Measurements from ENCODE around the gene TSNAXIP1.

DNA sequence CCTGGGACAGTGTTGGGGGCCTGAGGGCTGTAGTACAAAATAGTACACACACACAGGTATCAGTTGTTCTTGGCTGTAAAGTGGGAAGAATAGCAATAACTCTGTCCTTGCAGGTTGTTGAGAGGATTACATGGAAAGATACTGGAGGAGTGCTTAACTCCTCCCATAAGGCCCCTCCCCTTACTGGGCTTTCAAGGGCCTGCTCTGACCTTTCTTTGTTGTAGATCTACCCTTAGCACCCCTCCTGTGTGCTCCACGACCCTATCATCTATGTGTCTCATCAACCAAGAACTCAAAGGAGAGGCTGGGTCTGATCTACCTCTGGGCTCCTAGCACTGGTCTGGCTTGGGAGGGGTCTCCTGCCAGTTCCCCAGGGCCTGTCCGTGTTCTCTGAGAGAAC is 57.9 kb downstream of the TSNAXIP1 start:
- TF ChIP-seq, protein P1, sequence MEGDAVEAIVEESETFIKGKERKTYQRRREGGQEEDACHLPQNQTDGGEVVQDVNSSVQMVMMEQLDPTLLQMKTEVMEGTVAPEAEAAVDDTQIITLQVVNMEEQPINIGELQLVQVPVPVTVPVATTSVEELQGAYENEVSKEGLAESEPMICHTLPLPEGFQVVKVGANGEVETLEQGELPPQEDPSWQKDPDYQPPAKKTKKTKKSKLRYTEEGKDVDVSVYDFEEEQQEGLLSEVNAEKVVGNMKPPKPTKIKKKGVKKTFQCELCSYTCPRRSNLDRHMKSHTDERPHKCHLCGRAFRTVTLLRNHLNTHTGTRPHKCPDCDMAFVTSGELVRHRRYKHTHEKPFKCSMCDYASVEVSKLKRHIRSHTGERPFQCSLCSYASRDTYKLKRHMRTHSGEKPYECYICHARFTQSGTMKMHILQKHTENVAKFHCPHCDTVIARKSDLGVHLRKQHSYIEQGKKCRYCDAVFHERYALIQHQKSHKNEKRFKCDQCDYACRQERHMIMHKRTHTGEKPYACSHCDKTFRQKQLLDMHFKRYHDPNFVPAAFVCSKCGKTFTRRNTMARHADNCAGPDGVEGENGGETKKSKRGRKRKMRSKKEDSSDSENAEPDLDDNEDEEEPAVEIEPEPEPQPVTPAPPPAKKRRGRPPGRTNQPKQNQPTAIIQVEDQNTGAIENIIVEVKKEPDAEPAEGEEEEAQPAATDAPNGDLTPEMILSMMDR (conservative IDR thresholded peaks at IDR 0.05): no peak
- TF ChIP-seq EZH2 (IDR thresholded peaks at IDR 0.05; ENCODE audit: low read depth): no peak
